ENCODE results near the gene GALNT18. TPM values are rescaled to one million over a fixed set of nuclear protein-coding genes. Genes with fewer than 3 reads are reported as not detected.

Gene GALNT18
- total RNA-seq, 1 donor from 2014 or later: 38.4 TPM

DNA sequence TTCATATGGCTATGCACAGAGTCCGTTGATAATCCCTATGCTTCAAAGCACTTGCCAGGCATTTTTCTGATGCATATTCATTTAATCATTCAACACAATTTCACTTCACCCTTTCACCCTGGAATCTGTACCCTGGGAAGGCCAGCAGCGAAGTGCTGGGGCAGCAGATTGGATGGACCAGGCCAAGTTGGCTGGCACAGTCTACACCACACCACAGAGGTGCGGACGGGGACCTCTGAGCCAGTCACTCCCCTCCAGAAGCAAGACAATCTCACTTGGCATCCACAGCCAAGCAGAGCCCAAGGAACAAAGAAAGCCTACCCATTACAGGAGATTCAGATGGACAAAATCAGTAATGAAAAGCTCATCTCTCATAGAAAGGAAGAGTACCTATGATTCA is 130.2 kb downstream of the GALNT18 start:
- Mint-ChIP-seq H3K27me3 (ENCODE audit: low read depth) (no peaks in the 10 kb centered on the region), H3K9me3 (ENCODE audit: low read depth) (no peaks in the 10 kb centered on the region), H3K36me3 (ENCODE audit: low read depth) (peaks cover 3% of the 10 kb centered on the region), H3K4me1 (ENCODE audit: low read depth) (no peaks in the 10 kb centered on the region), H3K27ac (ENCODE audit: unreplicated experiment) (no peak overlapping the region), H3K4me3 (ENCODE audit: unreplicated experiment) (no peak overlapping the region)
- TF ChIP-seq, protein P1, sequence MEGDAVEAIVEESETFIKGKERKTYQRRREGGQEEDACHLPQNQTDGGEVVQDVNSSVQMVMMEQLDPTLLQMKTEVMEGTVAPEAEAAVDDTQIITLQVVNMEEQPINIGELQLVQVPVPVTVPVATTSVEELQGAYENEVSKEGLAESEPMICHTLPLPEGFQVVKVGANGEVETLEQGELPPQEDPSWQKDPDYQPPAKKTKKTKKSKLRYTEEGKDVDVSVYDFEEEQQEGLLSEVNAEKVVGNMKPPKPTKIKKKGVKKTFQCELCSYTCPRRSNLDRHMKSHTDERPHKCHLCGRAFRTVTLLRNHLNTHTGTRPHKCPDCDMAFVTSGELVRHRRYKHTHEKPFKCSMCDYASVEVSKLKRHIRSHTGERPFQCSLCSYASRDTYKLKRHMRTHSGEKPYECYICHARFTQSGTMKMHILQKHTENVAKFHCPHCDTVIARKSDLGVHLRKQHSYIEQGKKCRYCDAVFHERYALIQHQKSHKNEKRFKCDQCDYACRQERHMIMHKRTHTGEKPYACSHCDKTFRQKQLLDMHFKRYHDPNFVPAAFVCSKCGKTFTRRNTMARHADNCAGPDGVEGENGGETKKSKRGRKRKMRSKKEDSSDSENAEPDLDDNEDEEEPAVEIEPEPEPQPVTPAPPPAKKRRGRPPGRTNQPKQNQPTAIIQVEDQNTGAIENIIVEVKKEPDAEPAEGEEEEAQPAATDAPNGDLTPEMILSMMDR (IDR thresholded peaks at IDR 0.05): no peak
- DNase-seq (ENCODE audit: low spot score): no peak

DNA sequence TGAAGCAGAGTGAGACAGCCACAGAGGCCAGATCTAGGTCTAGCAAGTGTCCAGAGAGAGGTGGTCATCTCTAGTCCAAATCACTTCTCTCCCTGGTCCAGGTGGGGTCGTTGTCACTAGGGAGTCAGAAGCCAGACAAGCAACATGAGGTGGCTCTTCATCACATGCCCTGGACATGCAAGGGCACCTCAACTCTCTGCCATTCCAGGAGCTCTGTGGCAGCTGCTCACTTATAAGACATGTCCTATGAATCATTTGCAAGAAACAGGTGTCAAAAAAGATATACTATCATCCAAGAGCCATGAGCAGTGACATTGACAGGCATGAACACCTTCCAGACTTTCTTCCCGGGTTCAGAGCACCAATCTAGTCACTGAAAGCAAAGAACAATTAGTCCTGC is 130.8 kb downstream of the GALNT18 start:
- TF ChIP-seq, protein P1 (IDR thresholded peaks at IDR 0.05): no peak
- H3K9me3 Mint-ChIP-seq (ENCODE audit: low read depth): no peaks in the 10 kb centered on the region
- peaks cover 3% of the 10 kb centered on the region for H3K36me3 Mint-ChIP-seq (ENCODE audit: low read depth)
- no peaks in the 10 kb centered on the region for H3K27me3 Mint-ChIP-seq (ENCODE audit: low read depth)
- no peaks in the 10 kb centered on the region for H3K4me1 Mint-ChIP-seq (ENCODE audit: low read depth)
- no peak overlapping the region for H3K4me3 Mint-ChIP-seq (ENCODE audit: unreplicated experiment)
- no peak for DNase-seq (ENCODE audit: low spot score)
- no peak overlapping the region for H3K27ac Mint-ChIP-seq (ENCODE audit: unreplicated experiment)

DNA sequence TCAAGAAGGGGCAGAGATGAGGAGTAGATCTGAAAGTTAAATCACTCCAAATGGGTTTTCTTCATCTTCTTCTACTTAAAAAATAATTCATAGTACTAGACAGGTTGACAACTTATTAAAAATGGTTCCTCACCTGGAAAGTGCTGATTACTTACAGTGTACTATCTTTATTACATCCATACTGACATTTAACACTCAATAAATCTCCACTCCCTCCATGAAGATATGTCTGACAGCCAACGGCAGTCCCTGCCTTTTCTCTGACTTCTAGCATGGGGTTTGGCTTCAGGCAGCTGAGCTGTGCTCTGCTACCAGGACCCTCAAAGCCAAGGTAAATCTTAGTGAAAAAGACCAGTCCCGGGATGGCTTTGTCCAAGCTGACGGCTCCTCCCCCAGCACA is 135.4 kb downstream of the GALNT18 start:
- Mint-ChIP-seq H3K4me3 (ENCODE audit: unreplicated experiment) (no peak overlapping the region), H3K36me3 (ENCODE audit: low read depth) (peaks cover 1% of the 10 kb centered on the region), H3K27me3 (ENCODE audit: low read depth) (no peaks in the 10 kb centered on the region), H3K4me1 (ENCODE audit: low read depth) (peaks cover 25% of the 10 kb centered on the region), H3K9me3 (ENCODE audit: low read depth) (no peaks in the 10 kb centered on the region), H3K27ac (ENCODE audit: unreplicated experiment) (no peak overlapping the region)
- TF ChIP-seq, protein P1 (IDR thresholded peaks at IDR 0.05): no peak
- DNase-seq (ENCODE audit: low spot score): no peak

DNA sequence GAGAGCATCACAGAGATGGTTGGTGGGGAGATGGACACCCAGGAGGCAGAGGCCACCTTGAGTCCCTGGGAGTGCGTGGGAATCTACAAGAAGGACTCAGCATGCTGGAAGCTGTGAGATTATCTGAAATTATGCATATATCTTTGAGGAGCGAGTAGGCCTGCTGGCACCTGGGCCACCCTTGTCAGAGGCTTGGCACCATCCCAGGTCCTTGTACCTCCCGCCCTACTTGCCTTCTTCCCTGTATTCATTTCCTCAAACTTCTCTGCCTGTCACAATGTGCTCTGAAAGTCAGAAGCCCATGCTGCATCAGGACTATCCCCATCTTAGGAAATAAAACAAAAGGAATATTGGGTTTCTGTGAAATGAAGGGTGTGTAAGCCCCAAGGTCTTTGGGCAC is 135.8 kb downstream of the GALNT18 start:
- no peak overlapping the region for H3K27ac Mint-ChIP-seq (ENCODE audit: unreplicated experiment)
- TF ChIP-seq, protein P1 (IDR thresholded peaks at IDR 0.05): no peak
- peaks cover 29% of the 10 kb centered on the region for H3K4me1 Mint-ChIP-seq (ENCODE audit: low read depth)
- no peak overlapping the region for H3K4me3 Mint-ChIP-seq (ENCODE audit: unreplicated experiment)
- H3K36me3 Mint-ChIP-seq (ENCODE audit: low read depth): peaks cover 1% of the 10 kb centered on the region
- H3K9me3 Mint-ChIP-seq (ENCODE audit: low read depth): no peaks in the 10 kb centered on the region
- H3K27me3 Mint-ChIP-seq (ENCODE audit: low read depth): no peaks in the 10 kb centered on the region
- DNase-seq (ENCODE audit: low spot score): no peak

DNA sequence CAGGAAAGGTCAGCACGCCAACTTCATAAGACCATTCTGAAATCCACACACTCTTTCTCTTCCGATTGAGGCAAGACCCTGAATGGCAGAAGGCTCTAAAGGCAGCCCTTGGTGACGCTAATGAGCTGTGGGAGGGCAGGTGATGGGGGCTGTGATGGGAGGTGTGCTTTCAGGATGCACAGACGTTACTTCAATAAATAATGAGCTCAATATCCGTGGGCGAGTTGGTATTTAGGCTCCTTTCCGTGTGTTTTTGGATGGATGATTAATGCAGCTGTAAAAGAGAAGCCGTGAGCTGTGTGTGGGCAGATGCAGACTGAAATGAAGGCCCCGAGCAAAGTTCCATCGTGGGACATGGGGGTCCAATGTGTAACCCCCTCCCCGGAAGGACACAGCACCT is 138.2 kb downstream of the GALNT18 start:
- no peak for DNase-seq (ENCODE audit: low spot score)
- H3K27me3 Mint-ChIP-seq (ENCODE audit: low read depth): no peaks in the 10 kb centered on the region
- no peaks in the 10 kb centered on the region for H3K36me3 Mint-ChIP-seq (ENCODE audit: low read depth)
- H3K4me1 Mint-ChIP-seq (ENCODE audit: low read depth): peaks cover 33% of the 10 kb centered on the region
- no peaks in the 10 kb centered on the region for H3K9me3 Mint-ChIP-seq (ENCODE audit: low read depth)
- no peak overlapping the region for H3K27ac Mint-ChIP-seq (ENCODE audit: unreplicated experiment)
- H3K4me3 Mint-ChIP-seq (ENCODE audit: unreplicated experiment): no peak overlapping the region
- TF ChIP-seq, protein P1 (IDR thresholded peaks at IDR 0.05): no peak
